ENCODE data around the gene OLA1. TPM values are rescaled to one million over a fixed set of nuclear protein-coding genes. Genes with fewer than 3 reads are reported as not detected.

The OLA1 gene
- total RNA-seq, 1 experiment from 2014 or later, result 182 TPM

DNA sequence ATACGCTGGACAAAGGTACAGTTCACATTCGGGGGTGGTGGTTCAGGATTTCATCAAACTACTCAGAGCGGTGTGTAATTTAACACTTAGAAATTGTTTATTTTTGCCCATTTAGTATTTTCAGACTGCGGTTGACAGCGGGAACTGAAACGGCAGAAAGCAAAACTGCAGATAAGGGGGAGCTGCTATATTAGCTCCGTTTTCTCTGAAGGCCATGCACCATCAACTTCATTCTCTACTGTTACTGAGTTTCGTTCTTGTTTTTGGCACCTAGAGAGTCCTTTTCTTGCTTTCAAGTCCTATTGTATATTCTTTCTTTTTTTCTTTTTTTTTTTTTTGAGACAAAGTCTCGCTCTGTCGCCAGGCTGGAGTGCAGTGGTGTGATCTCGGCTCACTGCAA lies 161.6 kb downstream of the OLA1 start:
- TF ChIP-seq CTCF (conservative IDR thresholded peaks at IDR 0.05; ENCODE audit: low read depth, low read length) (no peak), EZH2 (IDR thresholded peaks at IDR 0.05; ENCODE audit: low read length, unreplicated experiment) (no peak), EZH2phosphoT487 (IDR thresholded peaks at IDR 0.05; ENCODE audit: borderline replicate concordance, low read length) (no peak)
- Histone ChIP-seq H3K79me2 (ENCODE audit: low read length) (no peaks in the 10 kb centered on the region), H3K27me3 (ENCODE audit: low read length) (no peaks in the 10 kb centered on the region), H3K4me1 (ENCODE audit: insufficient read depth, low read length) (no peaks in the 10 kb centered on the region), H3K9me2 (replicated peaks; ENCODE audit: low read length) (no peaks in the 10 kb centered on the region), H4K20me1 (ENCODE audit: low read length) (no peaks in the 10 kb centered on the region), H3K4me2 (ENCODE audit: low read length) (no peak overlapping the region), H3F3A (ENCODE audit: low read length, unreplicated experiment) (no peaks in the 10 kb centered on the region), H3K27ac (ENCODE audit: low read length) (no peak overlapping the region), H3K9ac (ENCODE audit: low read length) (no peak overlapping the region), H2AFZ (ENCODE audit: low read length) (no peak overlapping the region), H3K36me3 (ENCODE audit: low read depth, low read length) (no peaks in the 10 kb centered on the region), H3K4me3 (ENCODE audit: low read length) (no peak overlapping the region), H3K9me3 (ENCODE audit: low read length) (no peaks in the 10 kb centered on the region)
- ChIA-PET POLR2A (ENCODE audit: unreplicated experiment) (no interaction called here), CTCF (no interaction called here)
- BruUV-seq (replicated peaks), result no TSS peak
- DNase-seq (no peak), ATAC-seq (no peak)
- intact Hi-C loops (cut with micrococcal nuclease), result no loop called here

DNA sequence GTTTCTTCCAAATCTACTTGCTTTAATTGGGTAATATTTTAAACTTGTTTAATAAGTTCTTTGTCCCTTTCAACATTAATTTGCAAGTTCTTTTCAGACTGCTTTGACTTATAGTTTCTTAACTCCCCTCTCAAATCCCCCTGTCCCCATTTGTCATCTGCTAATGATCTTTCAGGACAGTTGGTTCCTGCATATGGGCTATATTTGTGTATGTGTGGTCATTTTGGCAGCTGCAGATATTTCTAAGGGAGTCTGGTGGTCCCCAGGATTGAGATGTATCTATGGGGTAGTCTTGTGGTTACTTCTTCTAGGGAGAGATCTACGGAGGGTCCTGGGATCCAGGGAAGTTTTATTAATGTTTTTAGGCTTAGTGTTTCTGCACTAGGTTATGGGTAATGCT lies 162.6 kb downstream of the OLA1 start:
- Histone ChIP-seq H3K27me3 (ENCODE audit: low read length) (no peaks in the 10 kb centered on the region), H3K9me2 (replicated peaks; ENCODE audit: low read length) (no peaks in the 10 kb centered on the region), H3K4me1 (ENCODE audit: insufficient read depth, low read length) (no peaks in the 10 kb centered on the region), H3K36me3 (ENCODE audit: low read depth, low read length) (no peaks in the 10 kb centered on the region), H4K20me1 (ENCODE audit: low read length) (no peaks in the 10 kb centered on the region), H3K4me3 (ENCODE audit: low read length) (no peak overlapping the region), H3K27ac (ENCODE audit: low read length) (no peak overlapping the region), H3K9me3 (ENCODE audit: low read length) (no peaks in the 10 kb centered on the region), H3K4me2 (ENCODE audit: low read length) (no peak overlapping the region), H2AFZ (ENCODE audit: low read length) (no peak overlapping the region), H3K79me2 (ENCODE audit: low read length) (no peaks in the 10 kb centered on the region), H3K9ac (ENCODE audit: low read length) (no peak overlapping the region), H3F3A (ENCODE audit: low read length, unreplicated experiment) (no peaks in the 10 kb centered on the region)
- ChIA-PET CTCF (no interaction called here), POLR2A (ENCODE audit: unreplicated experiment) (no interaction called here)
- ATAC-seq (no peak), DNase-seq (no peak)
- BruUV-seq (replicated peaks), result no TSS peak
- TF ChIP-seq EZH2phosphoT487 (IDR thresholded peaks at IDR 0.05; ENCODE audit: borderline replicate concordance, low read length), result no peak
- TF ChIP-seq EZH2 (IDR thresholded peaks at IDR 0.05; ENCODE audit: low read length, unreplicated experiment), result no peak
- no peak for TF ChIP-seq CTCF (conservative IDR thresholded peaks at IDR 0.05; ENCODE audit: low read depth, low read length)
- intact Hi-C loops (cut with micrococcal nuclease), result no loop called here

GRCh38 chr2:174083843-174084458 lies 164.4 kb downstream of the OLA1 start:
- H3K4me2 ChIP-seq (ENCODE audit: low read length), result no peak overlapping the region
- DNase-seq (no peak), ATAC-seq (no peak)
- TF ChIP-seq EZH2phosphoT487 (IDR thresholded peaks at IDR 0.05; ENCODE audit: borderline replicate concordance, low read length) (no peak), CTCF (conservative IDR thresholded peaks at IDR 0.05; ENCODE audit: low read depth, low read length) (no peak), EZH2 (IDR thresholded peaks at IDR 0.05; ENCODE audit: low read length, unreplicated experiment) (no peak)
- ChIA-PET CTCF (no interaction called here), POLR2A (ENCODE audit: unreplicated experiment) (no interaction called here)
- H4K20me1 ChIP-seq (ENCODE audit: low read length), result no peaks in the 10 kb centered on the region
- H3K79me2 ChIP-seq (ENCODE audit: low read length), result no peaks in the 10 kb centered on the region
- no peaks in the 10 kb centered on the region for H3K9me2 ChIP-seq (replicated peaks; ENCODE audit: low read length)
- H3F3A ChIP-seq (ENCODE audit: low read length, unreplicated experiment), result no peaks in the 10 kb centered on the region
- H3K27ac ChIP-seq (ENCODE audit: low read length), result no peak overlapping the region
- intact Hi-C loops (cut with micrococcal nuclease), result no loop called here
- no TSS peak for BruUV-seq (replicated peaks)
- H2AFZ ChIP-seq (ENCODE audit: low read length), result no peak overlapping the region
- H3K9ac ChIP-seq (ENCODE audit: low read length), result no peak overlapping the region
- H3K9me3 ChIP-seq (ENCODE audit: low read length), result no peaks in the 10 kb centered on the region
- H3K36me3 ChIP-seq (ENCODE audit: low read depth, low read length), result no peaks in the 10 kb centered on the region
- H3K27me3 ChIP-seq (ENCODE audit: low read length), result no peaks in the 10 kb centered on the region
- no peak overlapping the region for H3K4me3 ChIP-seq (ENCODE audit: low read length)
- no peaks in the 10 kb centered on the region for H3K4me1 ChIP-seq (ENCODE audit: insufficient read depth, low read length)

Measured in PC-3 (cell line).